HCT116 (cell line): Measurements from ENCODE around the gene FOXO3. TPM values are rescaled to one million over a fixed set of nuclear protein-coding genes. Genes with fewer than 3 reads are reported as not detected.

Source experiments
- ATAC-seq: fragments of 200-7000 bp; cut with Tn5 transposase; 2 replicates; pipeline ENCODE4 v1.9.1; 2020; ENCODE audit warnings: mild to moderate bottlenecking, moderate library complexity
- BruUV-seq: library from RNA; stranded (reverse); fragments of 400-500 nt; replicated peaks from 2 replicates; lab custom pipeline; 2021; lab: Mats Ljungman, UMichigan
- CTCF ChIA-PET: fragments of 300-600 bp; sonication (Branson Sonifier 250); formaldehyde crosslinking; loops from one replicate; lab custom pipeline; 2021; ENCODE audit warnings: antibody characterized with exemption; lab: Charles Lee
- POLR2A ChIA-PET: fragments of 300-600, 350-600 bp; sonication (Branson Sonifier 250); formaldehyde crosslinking; loops from one replicate; lab custom pipeline; 2021; ENCODE audit warnings: antibody characterized with exemption; lab: Charles Lee
- RAD21 ChIA-PET, 2 experiments: fragments of 300-600 bp; sonication (Branson Sonifier 250); formaldehyde crosslinking; loops; one replicate each; lab custom pipeline; 2023; ENCODE audit warnings: low total read pairs in 2 of 2; ENCODE audit not compliant: uncharacterized antibody in 2 of 2, unreplicated experiment in 2 of 2, low non-redundant PET in 1 of 2; lab: Charles Lee
- DNase-seq: peaks from one replicate; pipeline ENCODE4 v3.0.0-alpha.2; 2010; ENCODE audit warnings: low read depth, low spot score
- H2AFZ ChIP-seq: fragments of 200-600 bp; shearing (Covaris generic), sonication (generic); 2 replicates; pipeline ENCODE4 v1.6.1; 2017; ENCODE audit warnings: low read depth, mixed run types, mixed read lengths, antibody characterized with exemption, low read length; ENCODE audit not compliant: poor library complexity, severe bottlenecking
- H3K27ac ChIP-seq: 2 replicates; pipeline ENCODE4 v1.5.1; 2012; ENCODE audit warnings: low read depth, low read length
- H3K27me3 ChIP-seq: fragments of 200-600 bp; sonication (generic); 2 replicates; pipeline ENCODE4 v1.6.1; 2016; ENCODE audit warnings: mixed run types, low read length, mixed read lengths; ENCODE audit not compliant: insufficient read depth
- H3K36me3 ChIP-seq, 2 experiments: fragments of 200-500 bp in 1 of 2; fragments of 200-600 bp in 1 of 2; sonication (Bioruptor generic) in 1 of 2; sonication (generic) in 1 of 2; 2 replicates each; pipeline versions ENCODE4 v1.5.1 to v1.6.1; 2014 to 2016; ENCODE audit warnings: low read length in 2 of 2, inconsistent platforms in 1 of 2, mixed read lengths in 1 of 2, mixed run types in 1 of 2; ENCODE audit not compliant: insufficient read depth in 2 of 2, control insufficient read depth in 1 of 2
- H3K4me1 ChIP-seq, 2 experiments: fragments of 200-600 bp in 1 of 2; sonication (generic) in 1 of 2; 2 replicates each; pipeline versions ENCODE4 v1.5.1 to v1.6.1; 2012 to 2017; ENCODE audit warnings: low read length in 2 of 2, inconsistent platforms in 1 of 2, mild to moderate bottlenecking in 1 of 2, mixed read lengths in 1 of 2, mixed run types in 1 of 2, moderate library complexity in 1 of 2; ENCODE audit not compliant: insufficient read depth in 2 of 2, control insufficient read depth in 1 of 2
- H3K4me2 ChIP-seq: fragments of 200-600 bp; sonication (generic); 2 replicates; pipeline ENCODE4 v1.6.1; 2017; ENCODE audit warnings: mixed run types, low read length, mixed read lengths
- H3K4me3 ChIP-seq, 2 experiments: fragments of 200-600 bp in 1 of 2; sonication (generic) in 1 of 2; replicated peaks in 1 of 2; 2 replicates each; pipeline ENCODE4 v1.5.1; 2011 to 2016; ENCODE audit warnings: low read length in 2 of 2, control low read depth in 1 of 2, low read depth in 1 of 2, mild to moderate bottlenecking in 1 of 2, mixed read lengths in 1 of 2, mixed run types in 1 of 2
- H3K79me2 ChIP-seq: fragments of 200-600 bp; sonication (generic); 2 replicates; pipeline ENCODE4 v1.6.1; 2017; ENCODE audit warnings: mild to moderate bottlenecking, mixed run types, low read length, moderate library complexity, mixed read lengths; ENCODE audit not compliant: insufficient read depth
- H3K9ac ChIP-seq: fragments of 200-600 bp; sonication (generic); 2 replicates; pipeline ENCODE4 v1.6.1; 2016; ENCODE audit warnings: low read length, mixed read lengths
- H3K9me2 ChIP-seq: fragments of 200-600 bp; sonication (generic), shearing (Covaris generic); 2 replicates; pipeline ENCODE4 v1.6.1; 2017; ENCODE audit warnings: mixed run types, mild to moderate bottlenecking, moderate library complexity; ENCODE audit not compliant: insufficient read depth
- H3K9me3 ChIP-seq, 2 experiments: fragments of 200-500 bp in 1 of 2; fragments of 200-600 bp in 1 of 2; sonication (Bioruptor generic) in 1 of 2; sonication (generic) in 1 of 2; 2 replicates each; pipeline ENCODE4 v1.6.1; 2014 to 2017; ENCODE audit warnings: low read length in 2 of 2, mixed read lengths in 2 of 2, inconsistent platforms in 1 of 2, low read depth in 1 of 2, mild to moderate bottlenecking in 1 of 2, mixed run types in 1 of 2, moderate library complexity in 1 of 2; ENCODE audit not compliant: control insufficient read depth in 1 of 2, insufficient read depth in 1 of 2
- H4K20me1 ChIP-seq: fragments of 200-600 bp; sonication (generic), shearing (Covaris generic); 2 replicates; pipeline ENCODE4 v1.6.1; 2017; ENCODE audit warnings: mixed run types, mild to moderate bottlenecking, moderate library complexity; ENCODE audit not compliant: insufficient read depth
- EZH2phosphoT487 ChIP-seq: fragments of 200-600 bp; IDR thresholded peaks from 2 replicates; pipeline ENCODE4 v1.6.1; 2018; ENCODE audit warnings: antibody characterized with exemption, borderline replicate concordance
- RAD21 ChIP-seq: IDR thresholded peaks from 2 replicates; pipeline ENCODE4 v1.6.1; 2012; ENCODE audit warnings: low read depth, mild to moderate bottlenecking
- REST ChIP-seq: IDR thresholded peaks from 2 replicates; pipeline ENCODE4 v1.6.1; 2012; ENCODE audit warnings: low read depth
- ZFX ChIP-seq: fragments of 450-650 bp; IDR thresholded peaks from 2 replicates; pipeline ENCODE4 v1.6.1; 2017
- ZNF274 ChIP-seq: fragments of 200-500 bp; sonication (Bioruptor generic); IDR thresholded peaks from 2 replicates; pipeline ENCODE4 v1.6.1; 2014; ENCODE audit warnings: mild to moderate bottlenecking, low read depth, low read length, inconsistent platforms
- intact Hi-C: fragments of 100-400 bp; cut with micrococcal nuclease; formaldehyde crosslinking; loops from 2 replicates; pipeline ENCODE4 v1.10.0; 2022
- total RNA-seq: library from RNA; stranded (reverse); gene quantifications from one replicate; pipeline ENCODE4 v1.2.1, GENCODE V29; 2021; ENCODE audit not compliant: unreplicated experiment

The FOXO3 gene
- total RNA-seq, 1 experiment from 2014 or later, result 40.0 TPM

- TF ChIP-seq EZH2phosphoT487 (no peak), ZFX (no peak)
Measured at GRCh38 chr6:108568551-108569305, 8.0 kb downstream of the FOXO3 start (continued).

- H2AFZ ChIP-seq, result no peak overlapping the region
- CTCF ChIA-PET, result interaction anchor here (0.6 to 1.4 kb wide), 2 partner anchors 267 to 323 kb away, joined by 3 to 4 read pairs; no protein-coding TSS in a partner anchor
- H3K4me2 ChIP-seq, result no peak overlapping the region
- no peak overlapping the region for H3K9ac ChIP-seq
- no peaks in the 10 kb centered on the region for H4K20me1 ChIP-seq
- no peak overlapping the region for H3K4me3 ChIP-seq
- no peak for ATAC-seq
- H3K9me3 ChIP-seq, result no peaks in the 10 kb centered on the region
- H3K4me1 ChIP-seq, result peaks cover 7 to 8% of the 10 kb centered on the region in 2 experiments
- RAD21 ChIA-PET, result no interaction called here
- H3K9me2 ChIP-seq, result no peaks in the 10 kb centered on the region
- peaks cover 84% of the 10 kb centered on the region for H3K79me2 ChIP-seq
- peaks cover 20 to 31% of the 10 kb centered on the region in 2 experiments; a peak in 3 of 4 replicates for H3K36me3 ChIP-seq
- BruUV-seq, result no TSS peak
- intact Hi-C loops, result no loop called here
- DNase-seq, result no peak
- H3K27ac ChIP-seq, result no peak overlapping the region
- TF ChIP-seq REST (no peak), RAD21 (peak; percentile 34; the same call in 1 of the 2 replicates), ZNF274 (no peak)
- POLR2A ChIA-PET, result no interaction called here
- H3K27me3 ChIP-seq, result no peaks in the 10 kb centered on the region
Measured at GRCh38 chr6:108570517-108570916, 9.8 kb downstream of the FOXO3 start.
